Cardiac fibroblast (primary cell): ENCODE data around the gene NMUR1.
A peak's percentile ranks its signal among the peaks of the same experiment; 100 is the strongest.

Source experiments
- DNase-seq, 2 donors: peaks; one replicate each; pipeline versions ENCODE4 v3.0.0 to v3.0.0-alpha.2; 2010; ENCODE audit warnings: low read depth in 2 of 2
- H3K4me3 ChIP-seq, 2 donors: replicated peaks in 1 of 2; 1 replicate in 1 of 2; 2 replicates in 1 of 2; pipeline ENCODE4 v1.5.1; 2011; ENCODE audit warnings: low read depth in 2 of 2, low read length in 2 of 2, mild to moderate bottlenecking in 2 of 2, moderate library complexity in 1 of 2
- TF ChIP-seq, protein P1 (sequence below): IDR thresholded peaks from one replicate; pipeline ENCODE4 v1.5.1; 2011; ENCODE audit warnings: low read depth, mild to moderate bottlenecking, low read length, inconsistent platforms

Gene NMUR1

DNA sequence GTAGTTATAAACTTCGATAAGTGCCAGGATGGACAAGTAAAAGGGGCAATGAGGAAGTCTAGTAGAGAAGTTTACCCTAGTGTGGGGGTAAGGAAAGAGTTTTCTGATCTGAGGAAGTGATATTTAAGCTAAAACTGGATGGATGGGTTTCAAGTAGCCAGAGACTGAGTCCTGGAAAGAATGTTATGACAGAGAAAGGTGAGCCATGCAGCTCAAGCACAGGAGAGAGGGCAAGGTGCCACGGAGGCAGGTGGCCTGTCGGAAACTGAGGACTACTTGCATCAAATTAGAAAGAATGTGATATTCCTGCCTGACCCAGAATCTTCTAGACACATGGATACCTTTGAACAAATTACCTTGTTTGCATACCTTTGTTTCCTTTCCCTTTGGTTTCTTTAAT lies 26.5 kb downstream of the NMUR1 start:
- H3K4me3 ChIP-seq, result no peak overlapping the region
- no peak for DNase-seq
- TF ChIP-seq, protein P1, sequence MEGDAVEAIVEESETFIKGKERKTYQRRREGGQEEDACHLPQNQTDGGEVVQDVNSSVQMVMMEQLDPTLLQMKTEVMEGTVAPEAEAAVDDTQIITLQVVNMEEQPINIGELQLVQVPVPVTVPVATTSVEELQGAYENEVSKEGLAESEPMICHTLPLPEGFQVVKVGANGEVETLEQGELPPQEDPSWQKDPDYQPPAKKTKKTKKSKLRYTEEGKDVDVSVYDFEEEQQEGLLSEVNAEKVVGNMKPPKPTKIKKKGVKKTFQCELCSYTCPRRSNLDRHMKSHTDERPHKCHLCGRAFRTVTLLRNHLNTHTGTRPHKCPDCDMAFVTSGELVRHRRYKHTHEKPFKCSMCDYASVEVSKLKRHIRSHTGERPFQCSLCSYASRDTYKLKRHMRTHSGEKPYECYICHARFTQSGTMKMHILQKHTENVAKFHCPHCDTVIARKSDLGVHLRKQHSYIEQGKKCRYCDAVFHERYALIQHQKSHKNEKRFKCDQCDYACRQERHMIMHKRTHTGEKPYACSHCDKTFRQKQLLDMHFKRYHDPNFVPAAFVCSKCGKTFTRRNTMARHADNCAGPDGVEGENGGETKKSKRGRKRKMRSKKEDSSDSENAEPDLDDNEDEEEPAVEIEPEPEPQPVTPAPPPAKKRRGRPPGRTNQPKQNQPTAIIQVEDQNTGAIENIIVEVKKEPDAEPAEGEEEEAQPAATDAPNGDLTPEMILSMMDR, result no peak

DNA sequence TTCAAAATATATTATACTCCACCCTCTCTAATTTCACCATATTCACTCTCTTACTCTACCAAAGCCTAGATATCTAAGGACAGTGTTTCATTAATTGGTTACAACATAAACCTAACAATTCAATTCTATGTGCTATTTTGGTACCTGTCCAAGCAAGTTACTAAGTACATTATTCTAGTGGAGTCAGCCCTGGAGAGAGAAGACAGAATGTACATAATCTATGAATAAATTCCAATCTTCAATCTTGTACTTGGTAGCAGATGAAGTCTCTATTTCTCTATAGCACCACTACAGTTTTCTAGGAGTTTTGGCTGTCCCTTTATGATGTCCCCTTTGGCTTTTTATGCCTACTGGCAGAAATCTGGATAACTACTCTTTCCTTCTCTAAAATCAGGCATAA lies 27.6 kb downstream of the NMUR1 start:
- TF ChIP-seq, protein P1, result no peak
- H3K4me3 ChIP-seq, result no peak overlapping the region
- no peak for DNase-seq

DNA sequence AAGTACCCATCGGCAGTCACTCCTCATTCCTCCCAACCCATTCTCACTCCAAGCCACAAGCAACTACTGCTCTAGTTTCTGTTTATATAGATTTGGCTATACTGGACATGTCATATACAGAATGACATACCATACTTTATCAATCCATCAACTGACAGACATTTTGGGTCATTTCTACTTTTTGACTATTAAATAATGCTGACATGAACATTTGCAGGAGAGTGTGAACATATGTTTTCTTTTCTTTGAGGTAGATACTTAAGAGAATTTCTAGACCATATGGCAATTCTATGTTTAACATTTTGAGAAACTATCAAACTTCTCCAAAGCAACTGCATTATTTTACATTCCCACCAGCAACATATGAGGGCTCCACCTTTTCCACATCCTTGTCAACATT lies 32.6 kb downstream of the NMUR1 start:
- TF ChIP-seq, protein P1, result no peak
- no peak overlapping the region for H3K4me3 ChIP-seq
- no peak for DNase-seq

DNA sequence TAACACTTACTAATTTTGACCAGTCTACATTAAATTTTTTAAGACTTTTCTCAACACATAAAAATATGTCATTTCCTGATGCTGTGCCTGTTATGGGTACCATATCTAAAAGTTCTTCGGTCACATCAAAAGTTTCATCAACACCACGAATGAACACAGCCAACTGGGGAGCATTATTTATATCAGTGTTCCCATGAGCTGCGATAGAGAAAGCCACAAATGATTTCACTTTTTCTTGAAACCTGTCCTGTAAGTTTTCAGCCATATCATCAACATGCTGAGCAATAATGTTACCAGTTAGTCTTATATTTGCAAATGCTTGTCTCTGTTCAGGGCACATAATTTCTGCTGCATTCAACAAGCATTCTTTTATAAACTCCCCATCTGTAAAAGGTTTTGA lies 35.6 kb downstream of the NMUR1 start:
- DNase-seq, result no peak
- TF ChIP-seq, protein P1, result no peak
- no peak overlapping the region for H3K4me3 ChIP-seq

DNA sequence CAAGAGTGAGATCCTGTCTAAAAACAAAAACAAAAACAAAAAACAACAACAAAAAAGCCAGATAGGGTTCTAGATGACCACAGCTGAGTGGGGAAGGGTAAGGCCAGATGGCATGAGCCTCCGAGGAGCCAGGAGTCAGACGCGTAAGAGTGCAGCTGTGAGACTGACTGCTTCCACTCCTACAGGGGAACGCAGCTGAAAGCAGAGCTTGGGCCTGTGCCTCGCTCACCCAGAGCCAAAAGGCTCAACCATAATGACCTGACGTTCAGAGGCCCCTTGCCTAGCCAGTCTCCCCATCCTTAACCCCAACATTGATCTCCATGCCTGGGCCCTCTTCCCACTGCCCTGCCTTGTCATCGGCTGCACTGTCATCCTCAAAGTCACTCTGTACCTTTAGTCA lies 39.4 kb downstream of the NMUR1 start:
- DNase-seq, result no peak
- TF ChIP-seq, protein P1, result no peak
- H3K4me3 ChIP-seq, result no peak overlapping the region

DNA sequence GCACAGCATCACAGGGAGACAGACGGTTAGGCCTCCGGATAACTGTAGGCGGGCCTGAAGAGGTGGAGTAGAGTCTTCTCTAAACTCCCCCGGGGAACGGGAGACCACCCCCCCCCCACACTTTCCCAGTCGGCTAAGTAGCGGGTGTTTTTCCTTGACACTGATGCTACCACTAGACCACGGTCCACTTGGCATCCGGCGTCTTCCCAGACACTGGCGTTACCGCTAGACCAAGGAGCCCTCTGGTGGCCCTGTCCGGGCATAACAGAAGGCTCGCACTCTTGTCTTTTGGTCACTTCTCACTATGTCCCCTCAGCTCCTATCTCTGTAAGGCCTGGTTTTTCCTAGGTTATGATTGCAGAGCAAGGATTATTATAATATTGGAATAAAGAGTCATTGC lies 40.3 kb downstream of the NMUR1 start:
- DNase-seq, result peak in 1 of 2 donors; percentile 9
- TF ChIP-seq, protein P1, result peak; percentile 42
- no peak overlapping the region for H3K4me3 ChIP-seq

DNA sequence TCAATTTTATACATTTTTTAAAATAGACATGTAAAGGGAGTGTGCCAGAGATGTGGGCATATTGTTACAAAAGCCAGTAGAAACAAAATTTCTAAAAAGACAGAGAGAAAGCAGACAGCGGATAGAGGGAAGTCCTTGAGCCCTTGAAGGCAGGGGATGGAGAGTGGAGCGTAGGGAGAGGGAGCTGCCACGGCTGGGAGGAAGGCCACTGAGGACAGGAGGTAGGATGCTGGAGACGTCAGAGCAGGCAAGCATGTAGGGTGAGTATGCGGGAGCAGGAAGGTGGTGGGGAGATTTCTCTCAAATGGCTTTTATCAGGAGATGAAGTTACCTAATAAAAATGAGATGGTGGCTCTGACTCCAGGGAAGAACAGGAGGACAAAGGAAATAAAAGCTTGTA lies 41.9 kb downstream of the NMUR1 start:
- TF ChIP-seq, protein P1, result no peak
- no peak overlapping the region for H3K4me3 ChIP-seq
- DNase-seq, result no peak
